IMR-90 (cell line): ENCODE data around the gene SLC12A7.

Experiments
- BHLHE40 ChIP-seq: fragments of 150-350 bp; IDR thresholded peaks from 2 replicates; pipeline ENCODE4 v1.6.1; 2016; ENCODE audit warnings: mild to moderate bottlenecking, low read depth, low read length
- CEBPB ChIP-seq: IDR thresholded peaks from 2 replicates; pipeline ENCODE4 v1.6.1; 2012; ENCODE audit warnings: low read depth, low read length, improper control_type of control experiment
- CTCF ChIP-seq: conservative IDR thresholded peaks from 2 replicates; pipeline ENCODE4 v1.5.1; 2012; ENCODE audit warnings: mild to moderate bottlenecking, low read depth, low read length, improper control_type of control experiment
- ELK1 ChIP-seq: fragments of 150-350 bp; IDR thresholded peaks from 2 replicates; pipeline ENCODE4 v1.6.1; 2016; ENCODE audit warnings: low read depth, mild to moderate bottlenecking, low read length, moderate library complexity, borderline replicate concordance
- FOS ChIP-seq: fragments of 150-350 bp; IDR thresholded peaks from 2 replicates; pipeline ENCODE4 v1.6.1; 2016; ENCODE audit warnings: low read depth, low read length
- NFE2L2 ChIP-seq: fragments of 150-350 bp; IDR thresholded peaks from 2 replicates; pipeline ENCODE4 v1.6.1; 2016; ENCODE audit warnings: low read depth, mild to moderate bottlenecking, low read length
- POLR2A ChIP-seq: IDR thresholded peaks from 2 replicates; pipeline ENCODE4 v1.6.1; 2012; ENCODE audit warnings: mild to moderate bottlenecking, low read depth, low read length
- RAD21 ChIP-seq: IDR thresholded peaks from 2 replicates; pipeline ENCODE4 v1.6.1; 2012; ENCODE audit warnings: low read length, improper control_type of control experiment
- RCOR1 ChIP-seq: IDR thresholded peaks from 2 replicates; pipeline ENCODE4 v1.6.1; 2012; ENCODE audit warnings: mild to moderate bottlenecking, low read length, improper control_type of control experiment; ENCODE audit not compliant: insufficient replicate concordance
- RFX5 ChIP-seq: IDR thresholded peaks from 2 replicates; pipeline ENCODE4 v1.8.0; 2012; ENCODE audit warnings: low read depth, mild to moderate bottlenecking, low read length, moderate library complexity
- SMC3 ChIP-seq: fragments of 150-350 bp; IDR thresholded peaks from 2 replicates; pipeline ENCODE4 v1.6.1; 2016; ENCODE audit warnings: low read depth, mild to moderate bottlenecking, antibody characterized with exemption, low read length, moderate library complexity

GRCh38 chr5:1112596-1113331 is 901 bp upstream of the SLC12A7 start:
- no peak for TF ChIP-seq CTCF
- TF ChIP-seq RAD21 = no peak
- TF ChIP-seq POLR2A = no peak
- TF ChIP-seq RFX5 = no peak
- no peak for TF ChIP-seq SMC3
- TF ChIP-seq ELK1 = no peak
- no peak for TF ChIP-seq CEBPB
- no peak for TF ChIP-seq RCOR1
- TF ChIP-seq NFE2L2 = no peak
- no peak for TF ChIP-seq BHLHE40
- no peak for TF ChIP-seq FOS
